ENCODE data around the gene TXNDC12.

The TXNDC12 gene

GRCh38 chr1:51990478-51990965, 64.5 kb downstream of the TXNDC12 start, which contains the start of gene RAB3B:
Gene RAB3B, minus strand, starts transcription at chr1:51990700. Its CDS starts 13,583 bp downstream, at chr1:51977117.
- peak; percentile 79 to 87 for DNase-seq

- no peak for DNase-seq
Observed at GRCh38 chr1:51989582-51990477, 65.2 kb downstream of the TXNDC12 start.

- no peak for DNase-seq
Observed at GRCh38 chr1:51988254-51988653, 66.7 kb downstream of the TXNDC12 start.

- no peak for DNase-seq
Observed at GRCh38 chr1:51986718-51987117, 68.3 kb downstream of the TXNDC12 start.

GRCh38 chr1:51982161-51982560, 72.8 kb downstream of the TXNDC12 start:
- DNase-seq = no peak

- no peak for DNase-seq
Observed at GRCh38 chr1:51981555-51981954, 73.4 kb downstream of the TXNDC12 start.

- DNase-seq = no peak
Observed at GRCh38 chr1:51978099-51978498, 76.9 kb downstream of the TXNDC12 start.

- DNase-seq = peak; percentile 26 to 67
Observed at GRCh38 chr1:51976846-51977602, 78.0 kb downstream of the TXNDC12 start.

GRCh38 chr1:51973587-51974474, 81.2 kb downstream of the TXNDC12 start:
- DNase-seq = peak; percentile 85 to 98
